GM11168 (cell line): ENCODE data around the gene NLGN1.

Experiments used
- in situ Hi-C: fragments of 300-500 bp; cut with MboI; formaldehyde crosslinking; loops from one replicate; pipeline ENCODE4 v1.12.0; 2022; ENCODE audit warnings: low sequenced_read_pairs; ENCODE audit not compliant: unreplicated experiment

The NLGN1 gene

DNA sequence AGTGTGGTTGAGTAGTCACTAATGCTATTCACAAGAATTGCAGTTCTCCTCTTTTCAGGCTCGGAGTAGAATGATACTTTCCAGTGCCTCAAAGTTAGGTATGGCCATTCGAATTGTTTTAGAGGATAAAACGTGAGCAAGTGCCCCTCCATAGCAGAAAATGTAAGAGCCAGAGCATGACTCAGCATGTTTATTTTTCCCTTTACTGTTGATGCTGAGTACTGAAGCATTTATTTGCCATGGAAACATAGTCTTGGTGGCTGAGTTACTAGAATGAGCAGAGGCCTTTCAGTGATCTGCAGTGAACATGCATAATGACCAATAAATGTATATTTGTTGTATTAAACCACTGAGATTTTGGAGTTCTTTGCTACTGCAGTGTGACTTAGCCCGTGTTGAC lies 540.6 kb downstream of the NLGN1 start:
- in situ Hi-C loops = no loop called here

- in situ Hi-C loops = no loop called here
Observed at GRCh38 chr3:173938616-173939015, 541.1 kb downstream of the NLGN1 start.

GRCh38 chr3:173939331-173939730 lies 541.8 kb downstream of the NLGN1 start:
- in situ Hi-C loops = no loop called here

GRCh38 chr3:173943264-173943663 lies 545.7 kb downstream of the NLGN1 start:
- in situ Hi-C loops = no loop called here

- in situ Hi-C loops = no loop called here
Observed at GRCh38 chr3:173945170-173945569, 547.6 kb downstream of the NLGN1 start.

GRCh38 chr3:173945806-173946205 lies 548.3 kb downstream of the NLGN1 start:
- in situ Hi-C loops = no loop called here

- in situ Hi-C loops = no loop called here
Observed at GRCh38 chr3:173954647-173955046, 557.1 kb downstream of the NLGN1 start.

GRCh38 chr3:173957646-173958045 lies 560.1 kb downstream of the NLGN1 start:
- in situ Hi-C loops = no loop called here

DNA sequence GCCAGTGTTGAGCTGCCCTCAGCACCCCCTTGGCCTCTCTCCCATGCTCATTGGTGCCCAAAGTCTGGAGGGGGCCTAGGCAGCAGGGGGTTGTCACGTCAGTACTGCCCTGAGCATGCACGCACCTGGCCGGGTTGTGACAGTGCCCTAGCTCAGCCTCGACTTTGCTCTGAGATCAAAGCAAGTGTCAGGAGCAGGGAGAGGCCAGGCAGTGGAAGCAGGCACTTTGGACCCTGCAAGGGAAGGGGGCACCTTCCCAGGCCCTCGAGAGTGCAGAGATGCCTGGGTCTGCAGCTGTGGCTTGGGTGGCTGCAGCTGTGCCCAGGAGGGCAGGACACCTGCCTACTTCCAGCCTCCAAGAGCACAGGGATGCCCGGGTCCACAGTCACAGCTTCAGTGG lies 561.3 kb downstream of the NLGN1 start:
- in situ Hi-C loops = no loop called here

DNA sequence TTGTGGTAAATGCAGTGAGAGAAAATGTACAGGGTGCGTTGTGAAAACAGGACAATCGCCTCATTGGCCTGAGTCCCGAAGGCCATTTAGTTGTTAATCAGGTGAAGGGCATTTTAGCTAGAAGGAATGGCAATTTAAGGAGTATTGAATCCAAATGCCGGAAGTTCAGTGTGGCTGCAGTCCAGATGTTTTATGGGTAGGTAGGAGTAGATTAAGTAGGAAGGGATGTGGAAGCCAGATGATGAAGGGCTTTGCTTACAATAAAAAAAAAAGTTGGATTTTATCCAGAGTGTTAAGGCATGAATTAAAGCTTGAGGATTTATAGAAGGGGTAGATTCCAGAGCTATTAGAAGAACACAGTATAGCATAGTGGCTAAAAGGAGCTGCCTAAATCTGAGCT lies 572.7 kb downstream of the NLGN1 start:
- in situ Hi-C loops = no loop called here

DNA sequence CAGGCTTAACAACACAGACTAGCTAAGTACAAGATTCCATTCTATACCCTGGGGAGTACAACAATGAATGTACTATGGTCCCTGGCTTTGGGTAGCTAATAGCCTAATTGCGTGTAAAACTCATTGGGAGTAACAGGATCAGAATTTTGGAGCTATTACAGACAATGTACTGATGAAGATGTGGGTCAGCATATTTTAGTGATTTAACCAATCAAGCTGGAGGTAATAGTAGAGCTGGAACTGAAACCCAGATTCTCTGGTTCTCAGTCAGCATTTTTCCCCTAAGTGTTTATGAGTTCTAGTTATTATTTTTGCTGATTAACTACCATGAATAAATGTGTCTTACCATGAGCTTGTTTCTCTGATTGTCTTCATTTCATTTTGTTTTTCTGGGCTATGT lies 578.7 kb downstream of the NLGN1 start:
- in situ Hi-C loops = no loop called here

- in situ Hi-C loops = no loop called here
Observed at GRCh38 chr3:173977747-173978146, 580.2 kb downstream of the NLGN1 start.

GRCh38 chr3:173983343-173983742 lies 585.8 kb downstream of the NLGN1 start:
- in situ Hi-C loops = no loop called here

DNA sequence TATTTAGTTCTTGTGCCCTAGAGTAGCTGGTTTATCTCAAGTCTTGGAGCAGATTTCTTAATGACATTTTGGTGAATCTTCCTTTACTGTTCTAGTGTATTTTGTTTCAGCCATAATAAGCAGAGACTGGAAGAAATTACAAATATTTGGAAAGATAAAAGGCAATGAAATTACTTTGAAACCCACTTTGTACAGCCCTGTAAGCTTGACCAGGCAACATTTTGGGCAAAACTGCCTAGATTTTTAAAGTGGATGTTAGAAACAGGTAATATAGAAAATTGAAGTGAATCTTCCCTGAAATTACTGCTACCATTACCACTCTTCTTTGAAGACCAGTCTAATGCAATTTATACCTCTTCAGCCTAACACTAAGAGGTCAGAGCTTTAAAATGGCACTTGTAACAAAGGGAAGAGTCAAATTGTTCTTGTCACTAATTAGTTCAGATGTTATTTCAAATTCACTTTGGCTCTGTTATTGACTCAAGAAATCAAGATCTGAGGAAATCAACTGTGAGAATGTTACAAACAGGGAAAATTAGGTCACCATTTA lies 589.4 kb downstream of the NLGN1 start:
- in situ Hi-C loops = no loop called here

DNA sequence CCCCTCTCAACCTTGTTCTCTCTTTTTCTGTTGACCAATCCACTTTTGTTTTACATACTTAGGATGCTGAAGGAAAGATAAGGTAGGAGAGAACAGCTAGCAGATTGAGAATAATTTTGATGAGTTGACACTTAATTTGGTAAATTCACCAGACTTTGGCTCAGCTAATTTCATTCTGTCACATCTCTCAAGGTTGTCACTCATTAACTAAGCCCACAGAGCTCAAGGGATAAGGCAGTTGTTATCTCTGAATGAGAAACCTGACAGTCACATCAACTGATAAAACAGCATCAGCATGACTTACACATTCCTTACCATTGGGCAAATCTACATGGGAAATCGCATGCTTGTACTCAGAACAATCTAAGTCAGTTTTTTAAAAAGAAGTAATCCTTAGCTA lies 591.4 kb downstream of the NLGN1 start:
- in situ Hi-C loops = no loop called here

- in situ Hi-C loops = no loop called here
Observed at GRCh38 chr3:173992416-173992815, 594.9 kb downstream of the NLGN1 start.

DNA sequence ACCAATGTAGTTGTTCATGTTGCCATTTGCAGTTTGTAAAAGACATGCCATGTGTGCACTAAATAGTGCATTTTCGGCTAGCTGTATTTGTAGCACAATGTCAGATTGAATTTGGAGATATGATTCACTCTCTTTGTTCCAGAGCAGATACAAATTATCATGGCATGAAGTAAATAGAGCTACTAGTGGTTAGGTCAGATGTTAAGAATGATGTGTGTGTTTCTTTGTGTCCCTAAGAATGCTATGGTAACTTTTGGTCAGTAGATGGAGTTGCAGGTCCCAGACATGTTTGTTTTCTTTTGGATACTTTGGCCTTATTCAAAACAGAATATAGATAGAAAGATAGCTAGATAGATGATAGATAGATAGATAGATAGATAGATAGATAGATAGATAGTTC lies 595.8 kb downstream of the NLGN1 start:
- in situ Hi-C loops = no loop called here

- in situ Hi-C loops = no loop called here
Observed at GRCh38 chr3:174000675-174001074, 603.1 kb downstream of the NLGN1 start.

DNA sequence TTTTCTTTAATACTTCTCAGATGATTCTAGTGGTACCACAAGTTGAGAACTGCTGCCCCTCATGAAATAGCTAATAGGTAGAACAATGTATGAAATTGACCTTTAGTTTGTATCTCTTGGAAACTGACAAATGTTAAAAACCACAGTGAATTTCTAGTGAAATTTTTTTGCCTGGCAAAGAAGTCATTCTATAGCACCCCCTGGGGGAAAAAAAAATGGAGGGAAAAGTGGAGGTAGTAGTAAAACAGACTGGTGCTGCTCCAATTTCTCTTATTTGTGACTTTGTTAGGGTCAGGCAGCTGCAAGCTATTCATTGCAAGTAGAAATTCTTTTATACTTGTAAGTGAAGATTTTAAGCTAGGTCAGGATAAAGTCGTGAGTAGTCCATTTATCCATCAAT lies 605.0 kb downstream of the NLGN1 start:
- in situ Hi-C loops = no loop called here

GRCh38 chr3:174010907-174011306 lies 613.4 kb downstream of the NLGN1 start:
- in situ Hi-C loops = no loop called here

- in situ Hi-C loops = no loop called here
Observed at GRCh38 chr3:174016186-174016585, 618.6 kb downstream of the NLGN1 start.

- in situ Hi-C loops = no loop called here
Observed at GRCh38 chr3:174020156-174020555, 622.6 kb downstream of the NLGN1 start.

DNA sequence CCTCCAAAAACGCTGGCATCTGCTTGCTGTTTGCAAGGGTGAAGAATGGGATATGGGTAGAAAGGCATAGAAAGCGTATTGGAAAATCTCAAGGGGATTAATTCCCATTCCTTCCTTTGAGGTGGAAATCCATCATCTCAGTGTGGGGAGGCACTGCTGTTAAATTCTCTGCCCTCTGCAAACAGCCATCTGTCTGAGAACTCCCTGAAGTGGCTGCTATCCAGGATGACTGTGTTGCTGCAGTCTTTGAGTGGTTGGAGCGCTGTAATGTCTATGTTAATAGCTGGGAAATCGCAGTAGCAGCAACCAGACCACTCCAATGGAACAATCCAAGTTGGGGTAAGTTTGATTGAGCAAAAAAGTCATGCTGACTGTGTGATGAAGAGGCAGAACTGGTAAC lies 625.9 kb downstream of the NLGN1 start:
- in situ Hi-C loops = no loop called here
